22Rv1 (cell line): ENCODE data around the gene DPP4.

Experiments
- ZFX ChIP-seq: fragments of 450-650 bp; IDR thresholded peaks from 2 replicates; pipeline ENCODE4 v1.6.1; 2017; ENCODE audit warnings: antibody characterized with exemption, borderline replicate concordance
- TF ChIP-seq, protein P1 (sequence below): fragments of 450-650 bp; IDR thresholded peaks from 2 replicates; pipeline ENCODE4 v1.5.1; 2017; ENCODE audit warnings: mild to moderate bottlenecking

DNA sequence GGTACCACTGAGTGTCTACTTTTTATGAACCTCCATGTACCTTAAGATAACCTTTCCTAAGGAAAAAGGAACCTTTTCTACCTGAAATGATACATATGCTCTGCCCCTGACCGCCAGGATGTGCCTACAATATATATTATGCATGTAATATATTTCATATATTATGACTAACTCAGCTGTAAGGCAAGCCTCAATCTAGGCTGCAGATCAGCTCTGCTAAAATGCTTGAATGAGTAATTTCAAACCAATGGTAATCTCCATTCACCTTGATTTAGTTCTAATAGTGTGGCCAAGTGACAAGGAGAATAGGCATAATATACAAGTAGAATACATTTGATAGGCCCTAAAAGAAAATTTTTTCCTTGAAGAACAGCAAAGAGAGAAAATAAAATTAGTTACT lies 101.8 kb downstream of the DPP4 start:
- TF ChIP-seq, protein P1, sequence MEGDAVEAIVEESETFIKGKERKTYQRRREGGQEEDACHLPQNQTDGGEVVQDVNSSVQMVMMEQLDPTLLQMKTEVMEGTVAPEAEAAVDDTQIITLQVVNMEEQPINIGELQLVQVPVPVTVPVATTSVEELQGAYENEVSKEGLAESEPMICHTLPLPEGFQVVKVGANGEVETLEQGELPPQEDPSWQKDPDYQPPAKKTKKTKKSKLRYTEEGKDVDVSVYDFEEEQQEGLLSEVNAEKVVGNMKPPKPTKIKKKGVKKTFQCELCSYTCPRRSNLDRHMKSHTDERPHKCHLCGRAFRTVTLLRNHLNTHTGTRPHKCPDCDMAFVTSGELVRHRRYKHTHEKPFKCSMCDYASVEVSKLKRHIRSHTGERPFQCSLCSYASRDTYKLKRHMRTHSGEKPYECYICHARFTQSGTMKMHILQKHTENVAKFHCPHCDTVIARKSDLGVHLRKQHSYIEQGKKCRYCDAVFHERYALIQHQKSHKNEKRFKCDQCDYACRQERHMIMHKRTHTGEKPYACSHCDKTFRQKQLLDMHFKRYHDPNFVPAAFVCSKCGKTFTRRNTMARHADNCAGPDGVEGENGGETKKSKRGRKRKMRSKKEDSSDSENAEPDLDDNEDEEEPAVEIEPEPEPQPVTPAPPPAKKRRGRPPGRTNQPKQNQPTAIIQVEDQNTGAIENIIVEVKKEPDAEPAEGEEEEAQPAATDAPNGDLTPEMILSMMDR: no peak
- TF ChIP-seq ZFX: no peak
